ENCODE measurements around the gene ABLIM1.

DNA sequence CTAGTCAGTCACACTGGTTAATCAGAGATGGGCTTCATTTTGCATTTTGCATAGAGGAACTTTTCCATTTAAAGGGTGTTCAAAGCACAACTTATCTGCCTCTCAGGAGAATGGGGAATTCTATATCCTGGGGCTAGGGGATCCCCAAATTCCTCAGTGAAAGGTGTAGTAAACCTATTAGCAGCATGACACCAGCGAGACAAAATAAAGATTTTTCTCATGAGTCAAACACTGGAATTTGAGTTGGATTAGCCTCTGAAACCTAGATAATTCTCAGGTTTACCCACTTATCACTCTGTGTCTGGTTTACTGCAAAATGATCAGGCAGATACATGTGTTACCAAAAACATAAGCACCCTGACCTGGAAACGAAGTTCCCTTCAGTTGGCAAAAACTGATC, 255.8 kb downstream of the ABLIM1 start:
- no peak for TF ChIP-seq POLR2A (IDR thresholded peaks at IDR 0.05; ENCODE audit: low read depth, low read length)
- TF ChIP-seq PAX5 (IDR thresholded peaks at IDR 0.05; ENCODE audit: insufficient read depth, low read length, severe bottlenecking), result no peak
- no peak for TF ChIP-seq TAF1 (IDR thresholded peaks at IDR 0.05; ENCODE audit: low read depth, low read length)
- TF ChIP-seq POLR2AphosphoS5 (IDR thresholded peaks at IDR 0.05; ENCODE audit: low read depth, low read length), result no peak
- no peak for TF ChIP-seq SPI1 (IDR thresholded peaks at IDR 0.05; ENCODE audit: low read depth, low read length)
- no peak for TF ChIP-seq POU2F2 (IDR thresholded peaks at IDR 0.05; ENCODE audit: low read depth, low read length)

Data from GM12891 (cell line).